Trophoblast cell (in vitro differentiated cells and primary cell): Measurements from ENCODE around the gene NPIPB2.

Source experiments
- DNase-seq, 2 donors: peaks; one replicate each; pipeline ENCODE4 v3.0.0-alpha.2; 2016
- H2AFZ ChIP-seq: 2 replicates; pipeline ENCODE4 v1.6.1; 2013; ENCODE audit warnings: low read length, moderate library complexity, mild to moderate bottlenecking; ENCODE audit not compliant: insufficient read depth, poor library complexity
- H2AK5ac ChIP-seq: 2 replicates; pipeline ENCODE4 v1.6.1; 2013; ENCODE audit warnings: mild to moderate bottlenecking, low read length
- H2BK120ac ChIP-seq: 2 replicates; pipeline ENCODE4 v1.6.1; 2013; ENCODE audit warnings: low read length, mild to moderate bottlenecking, moderate library complexity; ENCODE audit not compliant: insufficient read depth, poor library complexity
- H2BK12ac ChIP-seq: 2 replicates; pipeline ENCODE4 v1.6.1; 2013; ENCODE audit warnings: mild to moderate bottlenecking, low read length, moderate library complexity
- H2BK5ac ChIP-seq: 2 replicates; pipeline ENCODE4 v1.6.1; 2013; ENCODE audit warnings: low read length, low read depth, moderate library complexity, mild to moderate bottlenecking; ENCODE audit not compliant: poor library complexity
- H3K14ac ChIP-seq: 2 replicates; pipeline ENCODE4 v1.6.1; 2013; ENCODE audit warnings: mild to moderate bottlenecking, low read length
- H3K18ac ChIP-seq: 2 replicates; pipeline ENCODE4 v1.6.1; 2013; ENCODE audit warnings: mild to moderate bottlenecking, low read length
- H3K23ac ChIP-seq: 2 replicates; pipeline ENCODE4 v1.6.1; 2013; ENCODE audit warnings: low read length
- H3K27ac ChIP-seq: 2 replicates; pipeline ENCODE4 v1.5.1; 2013; ENCODE audit warnings: low read depth, mild to moderate bottlenecking, inconsistent platforms, low read length, moderate library complexity
- H3K27me3 ChIP-seq: 2 replicates; pipeline ENCODE4 v1.6.1; 2013; ENCODE audit warnings: inconsistent platforms, mild to moderate bottlenecking, low read length, moderate library complexity; ENCODE audit not compliant: insufficient read depth
- H3K36me3 ChIP-seq, 2 experiments: 1 replicate in 1 of 2; 2 replicates in 1 of 2; pipeline ENCODE4 v1.6.1; 2013; ENCODE audit warnings: low read length in 2 of 2, mild to moderate bottlenecking in 2 of 2, moderate library complexity in 1 of 2; ENCODE audit not compliant: insufficient read depth in 2 of 2, control insufficient read depth in 1 of 2
- H3K4ac ChIP-seq: 2 replicates; pipeline ENCODE4 v1.6.1; 2013; ENCODE audit warnings: low read depth, mild to moderate bottlenecking, low read length, moderate library complexity
- H3K4me1 ChIP-seq, 2 experiments: 1 replicate in 1 of 2; 2 replicates in 1 of 2; pipeline ENCODE4 v1.6.1; 2013; ENCODE audit warnings: low read length in 2 of 2, mild to moderate bottlenecking in 2 of 2, moderate library complexity in 1 of 2; ENCODE audit not compliant: insufficient read depth in 2 of 2, control insufficient read depth in 1 of 2
- H3K4me2 ChIP-seq: 2 replicates; pipeline ENCODE4 v1.6.1; 2013; ENCODE audit warnings: inconsistent platforms, mild to moderate bottlenecking, low read length, moderate library complexity
- H3K4me3 ChIP-seq: 2 replicates; pipeline ENCODE4 v1.5.1; 2013; ENCODE audit warnings: mild to moderate bottlenecking, low read depth, low read length, inconsistent platforms
- H3K79me1 ChIP-seq: one replicate; pipeline ENCODE4 v1.6.1; 2013; ENCODE audit warnings: low read length
- H3K79me2 ChIP-seq: 2 replicates; pipeline ENCODE4 v1.6.1; 2013; ENCODE audit warnings: low read length, mild to moderate bottlenecking; ENCODE audit not compliant: control insufficient read depth, insufficient read depth, poor library complexity
- H3K9ac ChIP-seq: 2 replicates; pipeline ENCODE4 v1.6.1; 2013; ENCODE audit warnings: mild to moderate bottlenecking, low read length
- H3K9me3 ChIP-seq: 2 replicates; pipeline ENCODE4 v1.6.1; 2013; ENCODE audit warnings: low read depth, mild to moderate bottlenecking, control low read depth, inconsistent platforms, low read length; ENCODE audit not compliant: insufficient read depth
- H4K12ac ChIP-seq: 2 replicates; pipeline ENCODE4 v1.6.1; 2013; ENCODE audit warnings: low read depth, mild to moderate bottlenecking, low read length, moderate library complexity
- H4K8ac ChIP-seq: 2 replicates; pipeline ENCODE4 v1.6.1; 2013; ENCODE audit warnings: low read depth, mild to moderate bottlenecking, low read length, moderate library complexity
- H4K91ac ChIP-seq: one replicate; pipeline ENCODE4 v1.6.1; 2013; ENCODE audit warnings: low read depth, mild to moderate bottlenecking, low read length, moderate library complexity
- WGBS: extraction: QIAGEN DNeasy Blood & Tissue Kit; methylation state at CpG from one replicate; pipeline ENCODE4 v1.1.7; 2013; ENCODE audit warnings: missing lambda C conversion rate; ENCODE audit not compliant: insufficient read length, insufficient coverage; ENCODE audit errors: extremely low coverage; 5-methylcytosine and 5-hydroxymethylcytosine counted together

Gene NPIPB2

GRCh38 chr16:11985250-11985649, 43.4 kb upstream of the NPIPB2 start:
- H2AK5ac ChIP-seq, result no peak overlapping the region
- no CpG with 5 or more reads among the region's 5 CpGs for WGBS
- no peak overlapping the region for H3K14ac ChIP-seq
- H3K18ac ChIP-seq, result no peak overlapping the region
- no peak overlapping the region for H3K27ac ChIP-seq
- no peak overlapping the region for H3K4me2 ChIP-seq
- no peak overlapping the region for H3K9ac ChIP-seq
- H3K4me3 ChIP-seq, result no peak overlapping the region
- H2BK12ac ChIP-seq, result no peak overlapping the region
- H3K79me2 ChIP-seq, result no peaks in the 10 kb centered on the region
- DNase-seq, result no peak
- no peak overlapping the region for H2AFZ ChIP-seq
- H3K79me1 ChIP-seq, result no peaks in the 10 kb centered on the region
- H3K27me3 ChIP-seq, result no peaks in the 10 kb centered on the region
- H4K8ac ChIP-seq, result no peak overlapping the region
- no peak overlapping the region for H4K12ac ChIP-seq
- H4K91ac ChIP-seq, result no peak overlapping the region
- H3K23ac ChIP-seq, result no peak overlapping the region
- H3K9me3 ChIP-seq, result no peaks in the 10 kb centered on the region
- H2BK5ac ChIP-seq, result no peak overlapping the region
- H2BK120ac ChIP-seq, result no peak overlapping the region
- no peaks in the 10 kb centered on the region for H3K4me1 ChIP-seq
- no peaks in the 10 kb centered on the region for H3K36me3 ChIP-seq
- no peak overlapping the region for H3K4ac ChIP-seq

GRCh38 chr16:11980136-11980844, 38.4 kb upstream of the NPIPB2 start:
- no peak overlapping the region for H3K4me2 ChIP-seq
- DNase-seq, result no peak
- WGBS, result no CpG with 5 or more reads among the region's 5 CpGs

GRCh38 chr16:11979013-11979672, 37.3 kb upstream of the NPIPB2 start:
- H4K91ac ChIP-seq, result no peak overlapping the region
- DNase-seq, result no peak
- no peak overlapping the region for H2BK5ac ChIP-seq
- no peaks in the 10 kb centered on the region for H3K9me3 ChIP-seq
- no peak overlapping the region for H2AK5ac ChIP-seq
- no peak overlapping the region for H3K4me2 ChIP-seq
- H2BK12ac ChIP-seq, result no peak overlapping the region
- H2AFZ ChIP-seq, result no peak overlapping the region
- H3K27me3 ChIP-seq, result no peaks in the 10 kb centered on the region
- peaks cover 3 to 12% of the 10 kb centered on the region in 2 experiments for H3K4me1 ChIP-seq
- no peak overlapping the region for H4K8ac ChIP-seq
- H3K4ac ChIP-seq, result no peak overlapping the region
- peaks cover 7% of the 10 kb centered on the region for H3K79me1 ChIP-seq
- H2BK120ac ChIP-seq, result no peak overlapping the region
- peaks cover 5% of the 10 kb centered on the region for H3K79me2 ChIP-seq
- no peak overlapping the region for H3K4me3 ChIP-seq
- no peak overlapping the region for H4K12ac ChIP-seq
- H3K27ac ChIP-seq, result no peak overlapping the region
- no peak overlapping the region for H3K9ac ChIP-seq
- no peaks in the 10 kb centered on the region for H3K36me3 ChIP-seq
- WGBS, result no CpG with 5 or more reads among the region's 9 CpGs
- no peak overlapping the region for H3K14ac ChIP-seq
- no peak overlapping the region for H3K18ac ChIP-seq
- no peak overlapping the region for H3K23ac ChIP-seq

More at GRCh38 chr16:11980136-11980844, 38.4 kb upstream of the NPIPB2 start:
- Histone ChIP-seq H2BK5ac (no peak overlapping the region), H2BK12ac (no peak overlapping the region), H3K9ac (no peak overlapping the region), H3K79me2 (peaks cover 5% of the 10 kb centered on the region), H3K14ac (no peak overlapping the region), H3K9me3 (no peaks in the 10 kb centered on the region), H3K4me1 (peaks cover 3 to 12% of the 10 kb centered on the region in 2 experiments), H4K8ac (no peak overlapping the region), H3K23ac (no peak overlapping the region), H2AFZ (no peak overlapping the region), H3K4ac (no peak overlapping the region), H3K36me3 (no peaks in the 10 kb centered on the region), H4K91ac (no peak overlapping the region), H3K18ac (no peak overlapping the region), H2BK120ac (no peak overlapping the region), H3K27ac (no peak overlapping the region), H4K12ac (no peak overlapping the region), H3K79me1 (peaks cover 7% of the 10 kb centered on the region), H3K27me3 (no peaks in the 10 kb centered on the region), H2AK5ac (no peak overlapping the region), H3K4me3 (no peak overlapping the region)

- Histone ChIP-seq H2AFZ (no peak overlapping the region), H3K36me3 (no peaks in the 10 kb centered on the region), H2BK5ac (no peak overlapping the region), H2AK5ac (no peak overlapping the region), H3K4me3 (no peak overlapping the region), H4K91ac (no peak overlapping the region), H3K23ac (no peak overlapping the region), H3K9me3 (no peaks in the 10 kb centered on the region), H3K4me2 (no peak overlapping the region), H4K8ac (no peak overlapping the region), H3K79me2 (peaks cover 5% of the 10 kb centered on the region), H3K9ac (no peak overlapping the region), H3K79me1 (peaks cover 7% of the 10 kb centered on the region), H3K18ac (no peak overlapping the region), H4K12ac (no peak overlapping the region), H3K27me3 (no peaks in the 10 kb centered on the region), H3K27ac (no peak overlapping the region), H2BK120ac (no peak overlapping the region), H2BK12ac (no peak overlapping the region), H3K4ac (no peak overlapping the region), H3K4me1 (peaks cover 3 to 12% of the 10 kb centered on the region in 2 experiments), H3K14ac (no peak overlapping the region)
- no peak for DNase-seq
- no CpG with 5 or more reads among the region's 2 CpGs for WGBS
These were observed 36.2 kb upstream of the NPIPB2 start for GRCh38 chr16:11978080-11978479.
